ENCODE data around the gene GP1BA.

GRCh38 chr17:4949321-4950074 is 17.4 kb downstream of the GP1BA start:
- TF ChIP-seq CTCF (IDR thresholded peaks at IDR 0.05) (peak in 1 of 3 donors; percentile 65), POLR2A (IDR thresholded peaks at IDR 0.05) (no peak)
